Measurements from ENCODE around the gene MAP3K20.
"Not testable (repeated sequence)": the region's sequence is repeated elsewhere in the genome, so short reads cannot be mapped to it uniquely, and the experiment has no call there.

The MAP3K20 gene

GRCh38 chr2:173254659-173255058, 179.0 kb downstream of the MAP3K20 start:
- no peaks in the 10 kb centered on the region for H3K79me2 ChIP-seq (ENCODE audit: low read length)
- H3K4me1 ChIP-seq (ENCODE audit: low read length): no peaks in the 10 kb centered on the region
- peaks cover 13% of the 10 kb centered on the region for H3K36me3 ChIP-seq (replicated peaks; ENCODE audit: low read depth, low read length)
- H3K4me2 ChIP-seq (ENCODE audit: low read length): no peak overlapping the region
- TF ChIP-seq CTCF (IDR thresholded peaks at IDR 0.05; ENCODE audit: low read depth, low read length) (no peak), EZH2phosphoT487 (IDR thresholded peaks at IDR 0.05; ENCODE audit: low read depth) (no peak)
- no peak overlapping the region for H3K27ac ChIP-seq (ENCODE audit: low read length)
- no peaks in the 10 kb centered on the region for H3K9me3 ChIP-seq (ENCODE audit: insufficient read depth, low read length)
- no peaks in the 10 kb centered on the region for H3K27me3 ChIP-seq (ENCODE audit: low read depth, low read length)
- no peak overlapping the region for H3K4me3 ChIP-seq (ENCODE audit: low read length)
- no peak overlapping the region for H2AFZ ChIP-seq (ENCODE audit: low read depth, low read length)
- no peaks in the 10 kb centered on the region for H4K20me1 ChIP-seq (ENCODE audit: insufficient read depth, low read length)
- no peak overlapping the region for H3K9ac ChIP-seq (ENCODE audit: low read length)

GRCh38 chr2:173258701-173259100, 183.1 kb downstream of the MAP3K20 start:
- TF ChIP-seq CTCF (IDR thresholded peaks at IDR 0.05; ENCODE audit: low read depth, low read length) (no peak), EZH2phosphoT487 (IDR thresholded peaks at IDR 0.05; ENCODE audit: low read depth) (no peak)
- Histone ChIP-seq H3K27ac (ENCODE audit: low read length) (no peak overlapping the region), H3K79me2 (ENCODE audit: low read length) (no peaks in the 10 kb centered on the region), H4K20me1 (ENCODE audit: insufficient read depth, low read length) (no peaks in the 10 kb centered on the region), H3K4me2 (ENCODE audit: low read length) (no peak overlapping the region), H2AFZ (ENCODE audit: low read depth, low read length) (no peak overlapping the region), H3K9ac (ENCODE audit: low read length) (no peak overlapping the region), H3K36me3 (replicated peaks; ENCODE audit: low read depth, low read length) (peaks cover 6% of the 10 kb centered on the region), H3K4me1 (ENCODE audit: low read length) (peaks cover 8% of the 10 kb centered on the region), H3K4me3 (ENCODE audit: low read length) (no peak overlapping the region), H3K9me3 (ENCODE audit: insufficient read depth, low read length) (no peaks in the 10 kb centered on the region), H3K27me3 (ENCODE audit: low read depth, low read length) (no peaks in the 10 kb centered on the region)

GRCh38 chr2:173262356-173262755, 186.7 kb downstream of the MAP3K20 start:
- not testable (repeated sequence) for H3K4me2 ChIP-seq (ENCODE audit: low read length); H3K27ac ChIP-seq (ENCODE audit: low read length); H2AFZ ChIP-seq (ENCODE audit: low read depth, low read length); H3K79me2 ChIP-seq (ENCODE audit: low read length); H3K4me3 ChIP-seq (ENCODE audit: low read length); H3K9ac ChIP-seq (ENCODE audit: low read length); H3K9me3 ChIP-seq (ENCODE audit: insufficient read depth, low read length); H4K20me1 ChIP-seq (ENCODE audit: insufficient read depth, low read length); H3K27me3 ChIP-seq (ENCODE audit: low read depth, low read length)
- Histone ChIP-seq H3K36me3 (replicated peaks; ENCODE audit: low read depth, low read length) (peaks cover 22% of the 10 kb centered on the region), H3K4me1 (ENCODE audit: low read length) (peaks cover 32% of the 10 kb centered on the region)

- Histone ChIP-seq H3K79me2 (ENCODE audit: low read length) (no peaks in the 10 kb centered on the region), H3K27ac (ENCODE audit: low read length) (peak overlapping the region; percentile 83), H4K20me1 (ENCODE audit: insufficient read depth, low read length) (no peaks in the 10 kb centered on the region), H3K9me3 (ENCODE audit: insufficient read depth, low read length) (no peaks in the 10 kb centered on the region), H3K4me1 (ENCODE audit: low read length) (peaks cover 49% of the 10 kb centered on the region), H3K9ac (ENCODE audit: low read length) (peak overlapping the region; percentile 72), H3K36me3 (replicated peaks; ENCODE audit: low read depth, low read length) (peaks cover 28% of the 10 kb centered on the region), H3K27me3 (ENCODE audit: low read depth, low read length) (no peaks in the 10 kb centered on the region), H3K4me2 (ENCODE audit: low read length) (peak overlapping the region; percentile 91), H2AFZ (ENCODE audit: low read depth, low read length) (peak overlapping the region; percentile 65), H3K4me3 (ENCODE audit: low read length) (peak overlapping the region; percentile 72)
- TF ChIP-seq EZH2phosphoT487 (IDR thresholded peaks at IDR 0.05; ENCODE audit: low read depth): no peak
Observed at GRCh38 chr2:173264151-173264550, 188.5 kb downstream of the MAP3K20 start.

- H3K4me1 ChIP-seq (ENCODE audit: low read length): peaks cover 54% of the 10 kb centered on the region
- peak overlapping the region; percentile 65 for H2AFZ ChIP-seq (ENCODE audit: low read depth, low read length)
- no peaks in the 10 kb centered on the region for H3K9me3 ChIP-seq (ENCODE audit: insufficient read depth, low read length)
- peaks cover 24% of the 10 kb centered on the region for H3K36me3 ChIP-seq (replicated peaks; ENCODE audit: low read depth, low read length)
- no peaks in the 10 kb centered on the region for H4K20me1 ChIP-seq (ENCODE audit: insufficient read depth, low read length)
- no peaks in the 10 kb centered on the region for H3K79me2 ChIP-seq (ENCODE audit: low read length)
- peak overlapping the region; percentile 83 for H3K27ac ChIP-seq (ENCODE audit: low read length)
- peak overlapping the region; percentile 72 for H3K9ac ChIP-seq (ENCODE audit: low read length)
- no peaks in the 10 kb centered on the region for H3K27me3 ChIP-seq (ENCODE audit: low read depth, low read length)
- H3K4me2 ChIP-seq (ENCODE audit: low read length): peak overlapping the region; percentile 91
- H3K4me3 ChIP-seq (ENCODE audit: low read length): peak overlapping the region; percentile 72
- TF ChIP-seq CTCF (IDR thresholded peaks at IDR 0.05; ENCODE audit: low read depth, low read length): no peak
- TF ChIP-seq EZH2phosphoT487 (IDR thresholded peaks at IDR 0.05; ENCODE audit: low read depth): no peak
Observed at GRCh38 chr2:173264603-173265366, 189.1 kb downstream of the MAP3K20 start.
